ENCODE data around the gene TPRKB.
"Not testable (repeated sequence)": the region's sequence is repeated elsewhere in the genome, so short reads cannot be mapped to it uniquely, and the experiment has no call there.

TPRKB gene

GRCh38 chr2:73736855-73737779 lies at the start of gene TPRKB:
TPRKB (minus strand) TSS chr2:73737345; CDS start chr2:73734569, 2,776 bp downstream.
- peak; percentile 83 to 94 (median 93) for DNase-seq (ENCODE audit: low read depth in 2 of 3, low spot score in 2 of 3)

GRCh38 chr2:73783883-73784282 lies 46.7 kb upstream of the TPRKB start, which contains the start of gene C2orf78:
C2orf78 (plus strand) TSS chr2:73784183; CDS start chr2:73784310, 127 bp downstream.
- not testable (repeated sequence) for DNase-seq (ENCODE audit: low read depth in 2 of 3, low spot score in 2 of 3)

GRCh38 chr2:73783402-73783801 lies 46.3 kb upstream of the TPRKB start:
- not testable (repeated sequence) for DNase-seq (ENCODE audit: low read depth in 2 of 3, low spot score in 2 of 3)

GRCh38 chr2:73780237-73780582 lies 43.1 kb upstream of the TPRKB start:
- no peak for DNase-seq (ENCODE audit: low read depth in 2 of 3, low spot score in 2 of 3)

GRCh38 chr2:73779467-73780236 lies 42.5 kb upstream of the TPRKB start, which contains the start of gene DUSP11:
DUSP11 (minus strand) TSS chr2:73780103; CDS start chr2:73779974, 129 bp downstream.
- peak; percentile 85 to 90 (median 90) for DNase-seq (ENCODE audit: low read depth in 2 of 3, low spot score in 2 of 3)

GRCh38 chr2:73778867-73779466 lies 41.8 kb upstream of the TPRKB start:
- DNase-seq (ENCODE audit: low read depth in 2 of 3, low spot score in 2 of 3), result not testable (repeated sequence)

- DNase-seq (ENCODE audit: low read depth in 2 of 3, low spot score in 2 of 3), result no peak
These were observed 39.8 kb upstream of the TPRKB start for GRCh38 chr2:73776869-73777519.

- no peak for DNase-seq (ENCODE audit: low read depth in 2 of 3, low spot score in 2 of 3)
These were observed 39.2 kb upstream of the TPRKB start for GRCh38 chr2:73776381-73776780.

- DNase-seq (ENCODE audit: low read depth in 2 of 3, low spot score in 2 of 3), result no peak
These were observed 35.7 kb upstream of the TPRKB start for GRCh38 chr2:73772819-73773218.

- no peak for DNase-seq (ENCODE audit: low read depth in 2 of 3, low spot score in 2 of 3)
These were observed 33.6 kb upstream of the TPRKB start for GRCh38 chr2:73770725-73771124.

- DNase-seq (ENCODE audit: low read depth in 2 of 3, low spot score in 2 of 3), result no peak
These were observed 29.8 kb upstream of the TPRKB start for GRCh38 chr2:73766994-73767393.

- no peak for DNase-seq (ENCODE audit: low read depth in 2 of 3, low spot score in 2 of 3)
These were observed 29.2 kb upstream of the TPRKB start for GRCh38 chr2:73766349-73766748.

- no peak for DNase-seq (ENCODE audit: low read depth in 2 of 3, low spot score in 2 of 3)
These were observed 27.8 kb upstream of the TPRKB start for GRCh38 chr2:73764945-73765344.

- DNase-seq (ENCODE audit: low read depth in 2 of 3, low spot score in 2 of 3), result no peak
These were observed 25.4 kb upstream of the TPRKB start for GRCh38 chr2:73762571-73762970.

GRCh38 chr2:73759904-73760303 lies 22.8 kb upstream of the TPRKB start:
- DNase-seq (ENCODE audit: low read depth in 2 of 3, low spot score in 2 of 3), result no peak

GRCh38 chr2:73759285-73759764 lies 22.2 kb upstream of the TPRKB start:
- no peak for DNase-seq (ENCODE audit: low read depth in 2 of 3, low spot score in 2 of 3)

- not testable (repeated sequence) for DNase-seq (ENCODE audit: low read depth in 2 of 3, low spot score in 2 of 3)
These were observed 17.2 kb upstream of the TPRKB start for GRCh38 chr2:73754332-73754731.

- DNase-seq (ENCODE audit: low read depth in 2 of 3, low spot score in 2 of 3), result no peak
These were observed 12.2 kb upstream of the TPRKB start for GRCh38 chr2:73749314-73749713.

- DNase-seq (ENCODE audit: low read depth in 2 of 3, low spot score in 2 of 3), result no peak
These were observed 9.7 kb upstream of the TPRKB start for GRCh38 chr2:73746877-73747208.

GRCh38 chr2:73746015-73746876 lies 9.1 kb upstream of the TPRKB start:
- DNase-seq (ENCODE audit: low read depth in 2 of 3, low spot score in 2 of 3), result no peak
